ENCODE data around the gene CLEC14A.

DNA sequence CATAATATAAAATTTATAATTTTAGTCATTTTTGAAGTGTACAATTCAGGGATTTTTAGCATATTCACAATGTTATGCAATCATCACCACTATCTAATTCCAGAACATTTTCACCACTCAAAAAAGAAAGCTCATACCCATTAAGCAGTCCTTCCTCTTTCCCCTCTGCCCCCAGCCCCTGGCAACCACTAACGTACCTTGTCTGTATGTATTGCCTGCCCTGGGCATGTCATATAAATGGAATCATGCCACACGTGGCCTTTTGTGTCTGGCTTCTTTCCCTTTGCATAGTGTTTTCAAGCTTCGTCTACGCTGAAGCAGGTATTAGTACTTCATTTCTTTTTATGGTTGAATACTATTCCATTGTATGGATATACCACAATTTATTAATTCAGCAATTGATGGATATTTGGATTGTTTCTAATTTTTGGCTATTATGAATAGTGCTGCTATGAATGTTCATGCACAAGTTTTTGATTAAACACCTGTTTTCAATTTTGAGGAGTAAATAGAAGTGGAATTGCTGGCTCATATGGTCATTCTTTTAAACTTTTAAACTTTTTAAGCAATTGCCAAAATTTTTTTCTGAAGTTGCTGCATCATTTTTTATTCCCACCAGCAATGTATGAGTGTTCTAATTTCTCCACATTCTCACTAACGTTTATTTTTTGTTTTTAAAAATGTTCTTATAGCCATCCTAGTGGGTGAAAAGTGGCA lies 49.8 kb downstream of the CLEC14A start:
- TF ChIP-seq, protein P1, sequence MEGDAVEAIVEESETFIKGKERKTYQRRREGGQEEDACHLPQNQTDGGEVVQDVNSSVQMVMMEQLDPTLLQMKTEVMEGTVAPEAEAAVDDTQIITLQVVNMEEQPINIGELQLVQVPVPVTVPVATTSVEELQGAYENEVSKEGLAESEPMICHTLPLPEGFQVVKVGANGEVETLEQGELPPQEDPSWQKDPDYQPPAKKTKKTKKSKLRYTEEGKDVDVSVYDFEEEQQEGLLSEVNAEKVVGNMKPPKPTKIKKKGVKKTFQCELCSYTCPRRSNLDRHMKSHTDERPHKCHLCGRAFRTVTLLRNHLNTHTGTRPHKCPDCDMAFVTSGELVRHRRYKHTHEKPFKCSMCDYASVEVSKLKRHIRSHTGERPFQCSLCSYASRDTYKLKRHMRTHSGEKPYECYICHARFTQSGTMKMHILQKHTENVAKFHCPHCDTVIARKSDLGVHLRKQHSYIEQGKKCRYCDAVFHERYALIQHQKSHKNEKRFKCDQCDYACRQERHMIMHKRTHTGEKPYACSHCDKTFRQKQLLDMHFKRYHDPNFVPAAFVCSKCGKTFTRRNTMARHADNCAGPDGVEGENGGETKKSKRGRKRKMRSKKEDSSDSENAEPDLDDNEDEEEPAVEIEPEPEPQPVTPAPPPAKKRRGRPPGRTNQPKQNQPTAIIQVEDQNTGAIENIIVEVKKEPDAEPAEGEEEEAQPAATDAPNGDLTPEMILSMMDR (IDR thresholded peaks at IDR 0.05), result no peak
- no peak for TF ChIP-seq POLR2A (IDR thresholded peaks at IDR 0.05)

Measured in heart left ventricle (tissue), 13 donors.